Measurements from ENCODE around the gene EMX2.

GRCh38 chr10:117500456-117500855, 42.1 kb upstream of the EMX2 start:
- TF ChIP-seq EZH2 (IDR thresholded peaks at IDR 0.05; ENCODE audit: borderline replicate concordance, low read length) (no peak), CTCF (IDR thresholded peaks at IDR 0.05; ENCODE audit: low read length) (no peak)

Measured in OCI-LY1 (cell line).